Fibroblast of skin of left quadriceps (primary cell): ENCODE results near the gene GUCY1A2.
A peak's percentile ranks its signal among the peaks of the same experiment; 100 is the strongest.
"Not testable (repeated sequence)": the region's sequence is repeated elsewhere in the genome, so short reads cannot be mapped to it uniquely, and the experiment has no call there.

ENCODE experiments used
- DNase-seq, 2 experiments: peaks; one replicate each; pipeline ENCODE4 v3.0.0-alpha.2; 2013; ENCODE audit warnings: low read depth in 2 of 2

Gene GUCY1A2

GRCh38 chr11:107018219-107018901, at the start of gene GUCY1A2:
TSS of gene GUCY1A2 (minus strand) at chr11:107018476. CDS start at chr11:107018055, 421 bp downstream.
- DNase-seq = no peak

- no peak for DNase-seq
These were observed 36.1 kb upstream of the GUCY1A2 start for GRCh38 chr11:107054391-107054790.

GRCh38 chr11:107051332-107051731, 33.1 kb upstream of the GUCY1A2 start:
- not testable (repeated sequence) for DNase-seq

- not testable (repeated sequence) for DNase-seq
These were observed 32.6 kb upstream of the GUCY1A2 start for GRCh38 chr11:107050899-107051298.

GRCh38 chr11:107050121-107050520, 31.8 kb upstream of the GUCY1A2 start:
- no peak for DNase-seq

- DNase-seq = no peak
These were observed 26.2 kb upstream of the GUCY1A2 start for GRCh38 chr11:107044503-107044902.

- DNase-seq = peak; percentile 94
These were observed 25.1 kb upstream of the GUCY1A2 start for GRCh38 chr11:107043242-107044006.

GRCh38 chr11:107042748-107043147, 24.5 kb upstream of the GUCY1A2 start:
- DNase-seq = no peak

- DNase-seq = no peak
These were observed 22.8 kb upstream of the GUCY1A2 start for GRCh38 chr11:107041088-107041444.

- DNase-seq = no peak
These were observed 22.3 kb upstream of the GUCY1A2 start for GRCh38 chr11:107040433-107041087.

- DNase-seq = no peak
These were observed 7.4 kb upstream of the GUCY1A2 start for GRCh38 chr11:107025673-107026072.

- no peak for DNase-seq
These were observed 2.3 kb upstream of the GUCY1A2 start for GRCh38 chr11:107020594-107020993.

- DNase-seq = no peak
These were observed 722 bp upstream of the GUCY1A2 start for GRCh38 chr11:107018902-107019493.

GRCh38 chr11:107017433-107018218, 650 bp downstream of the GUCY1A2 start:
- DNase-seq = no peak

GRCh38 chr11:107017104-107017432, 1.2 kb downstream of the GUCY1A2 start:
- DNase-seq = no peak

GRCh38 chr11:107014871-107015270, 3.4 kb downstream of the GUCY1A2 start:
- DNase-seq = no peak

GRCh38 chr11:107011977-107012376, 6.3 kb downstream of the GUCY1A2 start:
- no peak for DNase-seq

GRCh38 chr11:107009190-107009589, 9.1 kb downstream of the GUCY1A2 start:
- no peak for DNase-seq

GRCh38 chr11:107006076-107006833, 12.0 kb downstream of the GUCY1A2 start:
- DNase-seq = no peak

- no peak for DNase-seq
These were observed 19.1 kb downstream of the GUCY1A2 start for GRCh38 chr11:106999196-106999595.

- DNase-seq = no peak
These were observed 19.4 kb downstream of the GUCY1A2 start for GRCh38 chr11:106998916-106999188.
